PC-3 (cell line): ENCODE data around the gene TTC23L. TPM values are rescaled to one million over a fixed set of nuclear protein-coding genes. Genes with fewer than 3 reads are reported as not detected.

ENCODE experiments used
- ATAC-seq: fragments of 200-7000 bp; cut with Tn5 transposase; 2 replicates; pipeline ENCODE4 v1.9.1; 2020; ENCODE audit warnings: mild to moderate bottlenecking, moderate library complexity
- BruUV-seq: library from RNA; stranded (reverse); fragments of 400-500 nt; replicated peaks from 2 replicates; lab custom pipeline; 2021; lab: Mats Ljungman, UMichigan
- CTCF ChIA-PET: fragments of 300-600 bp; sonication (Branson Sonifier 250); formaldehyde crosslinking; loops from one replicate; lab custom pipeline; 2022; ENCODE audit warnings: antibody characterized with exemption; lab: Charles Lee
- POLR2A ChIA-PET: fragments of 300-600 bp; sonication (Branson Sonifier 250); formaldehyde crosslinking; loops from one replicate; lab custom pipeline; 2022; ENCODE audit warnings: antibody characterized with exemption; ENCODE audit not compliant: unreplicated experiment; lab: Charles Lee
- DNase-seq: peaks from one replicate; pipeline ENCODE4 v3.0.0-alpha.2; 2015
- H2AFZ ChIP-seq: fragments of 300-600 bp; sonication (generic); 2 replicates; pipeline ENCODE4 v1.6.0; 2016; ENCODE audit warnings: antibody characterized with exemption, low read length
- H3F3A ChIP-seq: fragments of 300-600 bp; sonication (generic); one replicate; pipeline ENCODE4 v1.6.0; 2017; ENCODE audit warnings: antibody characterized with exemption, low read length, control low read depth, mild to moderate bottlenecking; ENCODE audit not compliant: unreplicated experiment
- H3K27ac ChIP-seq: fragments of 300-600 bp; sonication (generic); 2 replicates; pipeline ENCODE4 v1.5.1; 2016; ENCODE audit warnings: mild to moderate bottlenecking, low read length
- H3K27me3 ChIP-seq: fragments of 300-600 bp; sonication (generic); 2 replicates; pipeline ENCODE4 v1.6.1; 2016; ENCODE audit warnings: low read length, mixed read lengths
- H3K36me3 ChIP-seq: fragments of 300-600 bp; sonication (generic); 2 replicates; pipeline ENCODE4 v1.6.1; 2016; ENCODE audit warnings: low read depth, mixed run types, low read length, mixed read lengths
- H3K4me1 ChIP-seq: fragments of 300-600 bp; sonication (generic); 2 replicates; pipeline ENCODE4 v1.5.1; 2016; ENCODE audit warnings: low read length; ENCODE audit not compliant: insufficient read depth
- H3K4me2 ChIP-seq: fragments of 300-600 bp; sonication (generic); 2 replicates; pipeline ENCODE4 v1.6.0; 2016; ENCODE audit warnings: low read length
- H3K4me3 ChIP-seq: fragments of 300-600 bp; sonication (generic); 2 replicates; pipeline ENCODE4 v1.5.1; 2016; ENCODE audit warnings: mild to moderate bottlenecking, low read length, mixed read lengths
- H3K79me2 ChIP-seq: fragments of 300-600 bp; sonication (generic); 2 replicates; pipeline ENCODE4 v1.6.1; 2017; ENCODE audit warnings: low read length, mixed read lengths
- H3K9ac ChIP-seq: fragments of 300-600 bp; sonication (generic); 2 replicates; pipeline ENCODE4 v1.6.0; 2016; ENCODE audit warnings: mild to moderate bottlenecking, low read length
- H3K9me2 ChIP-seq: fragments of 300-600 bp; sonication (generic); replicated peaks from 2 replicates; pipeline ENCODE4 v1.6.1; 2016; ENCODE audit warnings: mixed run types, low read length, mixed read lengths
- H3K9me3 ChIP-seq: fragments of 300-600 bp; sonication (generic); 2 replicates; pipeline ENCODE4 v1.6.1; 2016; ENCODE audit warnings: low read length, mixed read lengths
- H4K20me1 ChIP-seq: fragments of 300-600 bp; sonication (generic); 2 replicates; pipeline ENCODE4 v1.6.1; 2016; ENCODE audit warnings: low read length, mixed read lengths
- EZH2 ChIP-seq: fragments of 300-600 bp; sonication (generic); IDR thresholded peaks from one replicate; pipeline ENCODE4 v1.6.1; 2017; ENCODE audit warnings: antibody characterized with exemption, mild to moderate bottlenecking, low read length; ENCODE audit not compliant: unreplicated experiment
- EZH2phosphoT487 ChIP-seq: fragments of 300-600 bp; sonication (generic); IDR thresholded peaks from 2 replicates; pipeline ENCODE4 v1.6.1; 2018; ENCODE audit warnings: mild to moderate bottlenecking, antibody characterized with exemption, low read length, borderline replicate concordance
- intact Hi-C: fragments of 100-400 bp; cut with micrococcal nuclease; formaldehyde crosslinking; loops from 2 replicates; pipeline ENCODE4 v1.9.0; 2023
- total RNA-seq: library from RNA; depleted of rRNA; stranded (reverse); fragments of >200 nt; gene quantifications from 2 replicates; pipeline ENCODE4 v1.2.3, GENCODE V29; 2014
- TF ChIP-seq, protein P1 (sequence below): fragments of 300-600 bp; sonication (generic); conservative IDR thresholded peaks from 2 replicates; pipeline ENCODE4 v1.5.1; 2017; ENCODE audit warnings: antibody characterized with exemption, low read depth, mild to moderate bottlenecking, low read length

The TTC23L gene
- total RNA-seq, 1 experiment from 2014 or later, result 0.84 TPM

DNA sequence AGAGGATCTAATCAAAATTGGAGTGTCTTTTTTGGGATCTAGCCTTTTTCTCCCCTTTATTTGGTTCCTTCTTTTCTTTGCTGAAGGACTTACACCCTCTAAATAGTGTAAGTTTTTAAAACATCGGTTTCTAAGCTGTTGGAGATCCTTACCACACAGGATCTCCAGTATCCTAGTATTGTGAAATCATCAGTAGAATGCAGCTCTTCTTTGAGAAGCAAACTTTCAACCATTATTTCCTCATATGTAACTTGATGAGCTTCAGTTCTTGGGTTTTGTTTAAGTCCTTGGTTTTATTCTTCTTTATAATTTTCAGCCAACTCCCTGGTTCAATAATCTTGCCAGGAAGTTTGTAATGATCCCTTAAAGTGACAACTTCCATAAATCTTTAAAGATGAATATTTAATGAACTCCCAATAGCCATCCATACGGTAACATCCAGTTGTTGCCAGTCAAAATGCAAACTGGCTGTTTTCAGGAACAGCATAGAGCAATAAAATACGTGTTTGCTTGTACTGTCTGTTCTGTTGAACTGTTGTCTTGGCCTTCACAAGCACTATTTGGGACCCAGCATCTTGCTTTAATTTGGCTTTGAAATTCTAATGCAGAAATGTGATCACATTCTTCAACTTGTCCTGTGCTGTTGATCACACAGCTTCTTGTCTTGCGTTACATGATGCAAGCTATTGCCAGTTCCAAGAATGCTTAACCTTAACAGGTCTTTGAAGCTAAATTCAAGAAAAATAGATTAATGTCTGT is 34.8 kb upstream of the TTC23L start:
- Histone ChIP-seq H3K27me3 (no peaks in the 10 kb centered on the region), H3K4me2 (no peak overlapping the region), H3K9me3 (no peaks in the 10 kb centered on the region), H3K9me2 (no peaks in the 10 kb centered on the region), H2AFZ (no peak overlapping the region), H3K9ac (no peak overlapping the region), H3K27ac (no peak overlapping the region), H3F3A (no peaks in the 10 kb centered on the region), H3K4me3 (no peak overlapping the region), H3K36me3 (peaks cover 40% of the 10 kb centered on the region), H3K4me1 (no peaks in the 10 kb centered on the region), H4K20me1 (no peaks in the 10 kb centered on the region), H3K79me2 (no peaks in the 10 kb centered on the region)
- DNase-seq (no peak), ATAC-seq (no peak)
- no TSS peak for BruUV-seq
- ChIA-PET POLR2A (no interaction called here), CTCF (no interaction called here)
- intact Hi-C loops, result no loop called here
- TF ChIP-seq, protein P1, sequence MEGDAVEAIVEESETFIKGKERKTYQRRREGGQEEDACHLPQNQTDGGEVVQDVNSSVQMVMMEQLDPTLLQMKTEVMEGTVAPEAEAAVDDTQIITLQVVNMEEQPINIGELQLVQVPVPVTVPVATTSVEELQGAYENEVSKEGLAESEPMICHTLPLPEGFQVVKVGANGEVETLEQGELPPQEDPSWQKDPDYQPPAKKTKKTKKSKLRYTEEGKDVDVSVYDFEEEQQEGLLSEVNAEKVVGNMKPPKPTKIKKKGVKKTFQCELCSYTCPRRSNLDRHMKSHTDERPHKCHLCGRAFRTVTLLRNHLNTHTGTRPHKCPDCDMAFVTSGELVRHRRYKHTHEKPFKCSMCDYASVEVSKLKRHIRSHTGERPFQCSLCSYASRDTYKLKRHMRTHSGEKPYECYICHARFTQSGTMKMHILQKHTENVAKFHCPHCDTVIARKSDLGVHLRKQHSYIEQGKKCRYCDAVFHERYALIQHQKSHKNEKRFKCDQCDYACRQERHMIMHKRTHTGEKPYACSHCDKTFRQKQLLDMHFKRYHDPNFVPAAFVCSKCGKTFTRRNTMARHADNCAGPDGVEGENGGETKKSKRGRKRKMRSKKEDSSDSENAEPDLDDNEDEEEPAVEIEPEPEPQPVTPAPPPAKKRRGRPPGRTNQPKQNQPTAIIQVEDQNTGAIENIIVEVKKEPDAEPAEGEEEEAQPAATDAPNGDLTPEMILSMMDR, result no peak
- TF ChIP-seq EZH2phosphoT487, result no peak
- TF ChIP-seq EZH2, result no peak

DNA sequence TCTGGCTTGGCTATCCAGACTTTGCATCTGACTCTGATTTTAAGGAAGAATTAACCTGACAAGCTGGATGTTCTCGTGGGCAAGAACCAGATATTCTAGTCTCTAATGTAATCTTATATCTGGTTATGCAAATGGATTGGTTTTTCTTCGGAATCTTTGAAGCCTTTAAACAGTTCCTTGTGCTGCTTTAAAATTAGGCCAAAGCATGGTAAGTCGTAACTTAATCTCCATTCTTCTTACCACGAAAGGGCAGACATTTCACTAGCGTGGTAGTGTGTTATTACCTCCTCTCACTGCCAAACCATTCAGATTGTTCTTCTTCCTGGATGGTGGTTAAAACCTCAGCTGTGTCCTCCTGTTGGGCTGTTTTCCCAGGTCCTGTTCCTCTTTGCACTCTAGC is 34.1 kb upstream of the TTC23L start:
- Histone ChIP-seq H3K9ac (no peak overlapping the region), H3K27ac (no peak overlapping the region), H3K9me2 (no peaks in the 10 kb centered on the region), H3K4me2 (no peak overlapping the region), H3K27me3 (no peaks in the 10 kb centered on the region), H3K9me3 (no peaks in the 10 kb centered on the region), H3K79me2 (no peaks in the 10 kb centered on the region), H3K4me3 (no peak overlapping the region), H4K20me1 (no peaks in the 10 kb centered on the region), H2AFZ (no peak overlapping the region), H3K36me3 (peaks cover 39% of the 10 kb centered on the region), H3F3A (no peaks in the 10 kb centered on the region), H3K4me1 (no peaks in the 10 kb centered on the region)
- ChIA-PET POLR2A (no interaction called here), CTCF (no interaction called here)
- TF ChIP-seq EZH2phosphoT487 (no peak), EZH2 (no peak)
- TF ChIP-seq, protein P1, result no peak
- DNase-seq, result no peak
- intact Hi-C loops, result no loop called here
- BruUV-seq, result no TSS peak
- no peak for ATAC-seq

DNA sequence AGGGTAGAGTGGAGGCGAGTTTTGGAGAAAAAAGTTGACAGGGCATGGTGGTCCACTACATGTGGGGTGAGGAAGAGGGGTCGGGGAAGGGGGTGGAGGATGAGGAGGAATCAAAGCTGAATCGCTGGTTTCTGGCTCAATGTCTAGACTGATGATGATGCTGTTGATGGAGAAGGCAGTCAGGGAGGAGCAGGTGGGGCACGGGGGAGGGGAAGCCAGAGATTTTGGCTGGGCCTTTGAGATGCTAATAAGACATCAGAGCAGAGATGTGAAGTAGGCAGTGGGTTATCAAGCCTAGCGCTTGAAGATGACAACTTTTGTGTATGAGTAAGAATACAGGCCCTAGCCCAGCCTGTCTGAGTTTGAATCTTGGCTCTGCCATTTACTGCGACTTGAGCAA is 32.4 kb upstream of the TTC23L start:
- TF ChIP-seq EZH2 (no peak), EZH2phosphoT487 (no peak)
- TF ChIP-seq, protein P1, result no peak
- Histone ChIP-seq H4K20me1 (no peaks in the 10 kb centered on the region), H3K36me3 (peaks cover 31% of the 10 kb centered on the region), H3K27me3 (no peaks in the 10 kb centered on the region), H3K4me1 (no peaks in the 10 kb centered on the region), H3F3A (no peaks in the 10 kb centered on the region), H3K9me2 (no peaks in the 10 kb centered on the region), H3K79me2 (no peaks in the 10 kb centered on the region), H3K9ac (no peak overlapping the region), H3K4me2 (no peak overlapping the region), H2AFZ (no peak overlapping the region), H3K27ac (no peak overlapping the region), H3K4me3 (no peak overlapping the region), H3K9me3 (no peaks in the 10 kb centered on the region)
- ATAC-seq, result no peak
- DNase-seq, result no peak
- intact Hi-C loops, result no loop called here
- no TSS peak for BruUV-seq
- ChIA-PET POLR2A (no interaction called here), CTCF (no interaction called here)
